GM19395 (cell line): Measurements from ENCODE around the gene PLEKHM2.
"Not testable (repeated sequence)": the region's sequence is repeated elsewhere in the genome, so short reads cannot be mapped to it uniquely, and the experiment has no call there.

ENCODE experiments used
- ATAC-seq: cut with Tn5 transposase; IDR thresholded peaks from one replicate; pipeline ENCODE4 v1.9.1; 2021; ENCODE audit warnings: mild to moderate bottlenecking, moderate library complexity; ENCODE audit not compliant: unreplicated experiment

The PLEKHM2 gene, protein sequence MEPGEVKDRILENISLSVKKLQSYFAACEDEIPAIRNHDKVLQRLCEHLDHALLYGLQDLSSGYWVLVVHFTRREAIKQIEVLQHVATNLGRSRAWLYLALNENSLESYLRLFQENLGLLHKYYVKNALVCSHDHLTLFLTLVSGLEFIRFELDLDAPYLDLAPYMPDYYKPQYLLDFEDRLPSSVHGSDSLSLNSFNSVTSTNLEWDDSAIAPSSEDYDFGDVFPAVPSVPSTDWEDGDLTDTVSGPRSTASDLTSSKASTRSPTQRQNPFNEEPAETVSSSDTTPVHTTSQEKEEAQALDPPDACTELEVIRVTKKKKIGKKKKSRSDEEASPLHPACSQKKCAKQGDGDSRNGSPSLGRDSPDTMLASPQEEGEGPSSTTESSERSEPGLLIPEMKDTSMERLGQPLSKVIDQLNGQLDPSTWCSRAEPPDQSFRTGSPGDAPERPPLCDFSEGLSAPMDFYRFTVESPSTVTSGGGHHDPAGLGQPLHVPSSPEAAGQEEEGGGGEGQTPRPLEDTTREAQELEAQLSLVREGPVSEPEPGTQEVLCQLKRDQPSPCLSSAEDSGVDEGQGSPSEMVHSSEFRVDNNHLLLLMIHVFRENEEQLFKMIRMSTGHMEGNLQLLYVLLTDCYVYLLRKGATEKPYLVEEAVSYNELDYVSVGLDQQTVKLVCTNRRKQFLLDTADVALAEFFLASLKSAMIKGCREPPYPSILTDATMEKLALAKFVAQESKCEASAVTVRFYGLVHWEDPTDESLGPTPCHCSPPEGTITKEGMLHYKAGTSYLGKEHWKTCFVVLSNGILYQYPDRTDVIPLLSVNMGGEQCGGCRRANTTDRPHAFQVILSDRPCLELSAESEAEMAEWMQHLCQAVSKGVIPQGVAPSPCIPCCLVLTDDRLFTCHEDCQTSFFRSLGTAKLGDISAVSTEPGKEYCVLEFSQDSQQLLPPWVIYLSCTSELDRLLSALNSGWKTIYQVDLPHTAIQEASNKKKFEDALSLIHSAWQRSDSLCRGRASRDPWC

DNA sequence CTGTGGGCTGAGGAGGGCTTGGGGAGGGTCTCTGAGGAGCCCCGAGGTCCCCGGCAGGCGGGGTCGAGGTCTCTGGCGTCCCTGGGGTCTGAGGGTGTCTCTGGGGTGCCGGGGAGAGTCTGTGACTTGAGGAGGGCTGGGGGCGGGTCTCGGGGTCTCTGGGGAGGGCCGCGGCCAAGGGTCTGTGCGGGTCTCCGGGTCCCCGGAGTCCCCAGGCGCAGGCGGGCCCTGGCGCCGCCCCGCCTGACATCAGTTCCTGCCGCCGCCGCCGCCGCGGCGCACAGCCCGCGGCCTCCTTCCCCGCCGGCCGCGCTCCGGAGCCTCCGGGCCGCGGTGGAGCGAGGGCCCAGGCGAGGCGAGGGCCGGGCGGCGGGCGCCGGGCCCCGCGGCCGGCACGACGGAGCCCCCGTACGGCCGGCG is at the start of gene PLEKHM2:
PLEKHM2 (plus strand) TSS at position 279 of the 420 bp plus-strand sequence. CDS start 239 bp downstream, outside the sequence.
- ATAC-seq, result peak; percentile 58

DNA sequence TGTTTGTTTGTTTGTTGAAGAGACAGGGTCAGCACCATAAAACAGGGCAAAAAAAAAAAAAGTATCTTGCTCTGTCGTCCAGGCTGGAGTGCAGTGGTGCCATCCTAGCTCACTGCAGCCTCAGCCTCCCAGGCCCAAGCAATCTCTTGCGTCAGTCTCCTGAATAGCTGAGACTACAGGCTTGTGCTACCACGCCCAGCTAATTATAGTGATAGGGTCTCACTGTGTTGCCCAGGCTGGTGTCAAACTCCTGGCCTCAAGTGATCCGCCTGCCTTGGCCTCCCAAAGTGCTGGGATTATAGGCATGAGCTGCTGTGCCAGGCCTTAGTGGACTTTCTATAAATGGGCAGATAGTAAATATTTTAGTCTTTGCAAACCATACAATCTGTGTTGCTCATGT is 47.7 kb upstream of the PLEKHM2 start:
- no peak for ATAC-seq

DNA sequence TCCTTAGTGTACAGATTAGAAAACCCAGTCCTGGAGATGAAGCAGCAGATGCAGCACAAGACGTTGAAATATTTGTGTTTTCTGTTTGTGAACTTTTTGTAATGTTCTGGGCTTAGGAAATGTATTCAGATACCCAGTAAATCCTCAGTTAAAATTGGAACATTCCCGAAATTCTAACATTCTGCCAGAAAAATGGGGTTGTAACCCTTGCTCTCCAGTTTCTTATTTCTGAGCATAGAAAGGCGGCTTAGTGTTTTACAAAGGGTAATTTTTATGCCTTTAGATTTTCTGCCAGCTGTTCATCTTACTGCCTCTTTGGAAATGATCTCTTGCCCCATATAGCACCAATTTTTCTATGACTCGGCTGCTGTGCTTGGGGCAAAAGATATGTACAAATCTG is 46.3 kb upstream of the PLEKHM2 start:
- ATAC-seq, result no peak

DNA sequence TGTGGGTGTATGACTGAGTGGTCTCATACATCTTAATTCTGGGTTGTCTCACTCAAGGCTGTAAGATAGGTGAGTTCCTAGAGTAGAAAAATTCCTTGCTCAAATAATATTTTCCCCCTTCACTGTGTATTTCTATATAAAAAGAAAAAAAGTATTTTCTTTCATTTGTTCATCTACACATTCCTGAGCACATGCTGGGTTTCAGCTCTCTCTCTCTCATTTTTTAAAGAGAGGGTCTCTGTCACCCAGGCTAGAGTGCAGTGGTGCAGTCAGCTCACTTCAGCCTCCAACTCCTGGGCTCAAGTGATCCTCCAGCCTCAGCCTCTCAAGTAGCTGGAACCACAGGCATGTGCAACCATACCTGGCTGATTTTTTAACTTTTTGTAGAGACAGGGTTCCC is 44.9 kb upstream of the PLEKHM2 start:
- no peak for ATAC-seq

DNA sequence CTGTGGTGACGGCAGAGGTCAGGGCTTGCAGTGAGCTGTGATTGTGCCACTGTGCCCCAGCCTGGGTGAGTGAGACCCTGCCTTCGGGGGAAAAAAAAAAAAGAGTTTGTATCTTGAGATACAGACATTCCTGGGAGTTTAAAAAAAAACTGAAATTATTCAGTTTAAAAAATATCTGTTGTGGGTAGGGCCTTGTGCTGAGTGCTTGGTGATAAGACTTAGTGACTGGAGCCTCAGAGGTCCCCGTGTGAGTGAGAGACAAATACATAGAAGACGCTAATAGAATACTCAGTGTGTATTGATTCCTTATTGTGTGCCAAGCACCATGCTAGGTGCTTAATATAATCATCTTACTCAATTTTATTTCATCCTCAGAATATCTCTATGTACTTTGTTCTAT is 44.2 kb upstream of the PLEKHM2 start:
- ATAC-seq, result no peak

DNA sequence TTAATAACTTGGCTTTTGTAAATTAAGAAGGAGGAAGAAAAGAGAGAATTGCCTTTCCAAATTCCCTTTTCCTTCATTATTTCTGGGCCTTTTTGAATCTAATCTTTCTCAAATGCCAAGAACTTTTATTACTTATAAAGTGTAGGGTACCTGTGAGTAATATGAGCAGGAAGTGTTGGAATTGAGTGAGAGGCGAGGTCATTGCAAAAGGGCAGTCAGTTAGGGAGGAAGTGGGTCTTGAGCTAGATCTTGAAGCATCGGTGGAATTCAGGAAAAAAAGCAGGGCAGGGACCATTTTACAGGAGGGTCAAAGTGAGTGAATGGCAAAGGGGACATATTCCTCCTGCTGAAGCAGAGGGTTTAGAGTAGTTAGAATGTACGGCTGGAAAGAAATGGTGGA is 43.5 kb upstream of the PLEKHM2 start:
- no peak for ATAC-seq

DNA sequence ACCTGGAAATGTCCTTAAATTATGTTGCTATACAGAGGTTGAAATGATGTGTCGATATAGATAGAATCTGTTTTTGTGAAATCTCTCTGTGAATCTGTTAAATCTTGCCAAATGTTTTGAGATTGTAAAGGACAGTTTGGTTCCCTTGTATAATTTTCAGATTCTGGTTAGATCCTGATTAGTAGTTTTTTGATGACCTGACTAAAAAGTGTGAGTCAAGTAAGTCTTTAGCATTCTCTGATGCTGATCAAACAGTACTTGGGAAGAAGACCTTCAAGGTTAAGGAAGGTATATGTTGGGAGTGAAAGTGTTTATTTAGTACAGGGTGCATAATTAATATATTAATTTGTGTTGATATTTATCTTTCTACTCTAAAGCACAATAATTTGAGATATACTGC is 34.2 kb upstream of the PLEKHM2 start:
- ATAC-seq, result no peak

DNA sequence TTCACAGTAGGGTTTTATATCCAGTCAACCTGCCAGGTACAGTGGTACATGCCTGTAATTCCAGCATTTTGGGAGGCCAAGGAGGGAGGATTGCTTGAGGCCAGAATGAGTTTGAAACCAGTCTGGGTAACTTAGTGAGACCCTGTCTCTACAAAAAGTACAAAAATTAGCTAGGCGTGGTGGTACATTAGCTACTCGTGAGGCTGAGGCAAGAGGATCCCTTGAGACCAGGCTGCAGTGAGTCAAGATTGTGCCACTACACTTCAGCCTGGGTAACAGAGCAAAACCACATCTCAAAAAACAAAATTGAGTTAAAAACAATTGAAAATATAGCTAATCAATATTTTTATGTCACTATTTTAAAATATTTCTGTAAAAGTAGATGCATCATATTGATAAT is 33.7 kb upstream of the PLEKHM2 start:
- no peak for ATAC-seq

DNA sequence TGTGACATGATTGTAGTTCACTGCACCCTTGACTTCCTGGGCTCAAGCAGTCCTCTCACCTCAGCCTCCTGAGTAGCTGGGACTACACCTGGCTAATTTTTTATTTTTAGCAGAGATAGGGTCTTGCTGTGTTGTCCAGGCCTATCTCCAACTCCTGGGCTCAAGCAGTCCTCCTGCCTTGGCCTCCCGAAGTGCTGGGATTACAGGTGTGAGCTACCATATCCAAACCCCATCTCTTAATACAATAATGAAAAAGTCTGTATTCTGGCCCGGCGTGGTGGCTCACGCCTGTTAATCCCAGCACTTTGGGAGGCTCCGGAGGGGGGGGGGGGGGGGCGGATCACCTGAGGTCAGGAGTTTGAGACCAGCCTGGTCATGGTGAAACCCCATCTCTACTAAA is 32.0 kb upstream of the PLEKHM2 start:
- ATAC-seq, result not testable (repeated sequence)

DNA sequence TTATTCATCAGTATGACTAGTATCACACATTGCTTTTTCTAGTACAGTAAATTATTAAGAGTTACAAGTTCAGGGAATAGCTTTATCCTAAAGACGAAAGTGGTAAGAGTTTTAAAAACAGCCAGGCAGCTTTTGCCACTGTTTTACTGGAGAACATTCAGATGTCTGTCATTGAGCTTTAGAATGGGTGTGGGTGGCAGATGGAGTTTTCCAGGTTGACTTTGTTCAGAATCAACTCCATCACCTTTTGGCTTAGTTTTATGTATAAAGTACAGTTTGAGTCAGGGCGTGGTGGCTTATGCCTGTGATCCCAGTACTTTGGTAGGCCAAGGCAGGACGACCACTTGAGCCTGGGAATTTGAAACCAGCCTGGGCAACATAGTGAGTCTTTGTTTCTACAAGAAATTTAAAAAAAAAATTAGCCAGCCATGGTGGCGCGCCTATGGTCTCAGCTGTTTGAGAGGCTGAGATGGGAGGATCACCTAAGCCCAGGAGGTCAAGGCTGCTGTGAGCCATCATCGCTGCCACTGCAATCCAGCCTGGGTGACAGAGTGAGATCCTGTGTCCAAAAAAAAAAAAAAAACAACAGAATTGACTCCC is 29.9 kb upstream of the PLEKHM2 start:
- no peak for ATAC-seq

DNA sequence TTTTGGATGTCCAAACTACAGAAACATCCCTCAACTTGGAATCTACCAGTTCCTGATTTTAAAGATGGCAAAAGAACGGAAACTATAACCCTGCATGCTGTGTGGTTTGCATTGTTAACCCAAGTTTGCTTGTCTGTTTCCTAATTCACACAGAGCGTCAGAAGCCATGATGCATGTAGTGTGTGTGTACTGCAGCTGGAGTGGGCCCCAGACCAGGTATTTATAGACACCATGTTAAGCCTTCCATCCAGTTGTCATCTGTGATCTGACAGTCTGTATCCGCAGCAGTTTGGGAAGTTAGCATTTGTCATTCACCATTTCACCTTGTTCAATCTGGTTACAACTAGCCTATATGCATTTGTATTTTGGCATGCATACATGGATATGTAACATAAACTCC is 27.7 kb upstream of the PLEKHM2 start:
- ATAC-seq, result no peak

DNA sequence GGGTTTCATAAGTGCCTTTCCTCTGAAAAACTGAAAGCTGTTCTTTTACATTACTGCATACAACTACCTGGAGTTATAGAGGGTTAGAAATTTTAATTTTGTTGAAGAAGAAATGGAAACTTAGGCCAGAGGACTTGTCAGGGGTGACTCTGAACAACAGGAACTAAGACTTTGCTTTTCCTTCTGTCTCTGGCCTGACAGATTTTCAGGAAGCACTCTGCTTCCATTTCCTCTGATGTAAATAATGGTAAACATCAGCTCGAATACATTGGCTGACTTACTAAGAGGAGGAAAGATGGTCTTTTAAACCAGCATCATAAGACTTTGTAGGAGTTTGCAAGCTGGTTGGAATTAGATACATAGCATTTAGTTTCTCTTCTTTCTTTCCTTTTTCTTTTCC is 27.1 kb upstream of the PLEKHM2 start:
- no peak for ATAC-seq

DNA sequence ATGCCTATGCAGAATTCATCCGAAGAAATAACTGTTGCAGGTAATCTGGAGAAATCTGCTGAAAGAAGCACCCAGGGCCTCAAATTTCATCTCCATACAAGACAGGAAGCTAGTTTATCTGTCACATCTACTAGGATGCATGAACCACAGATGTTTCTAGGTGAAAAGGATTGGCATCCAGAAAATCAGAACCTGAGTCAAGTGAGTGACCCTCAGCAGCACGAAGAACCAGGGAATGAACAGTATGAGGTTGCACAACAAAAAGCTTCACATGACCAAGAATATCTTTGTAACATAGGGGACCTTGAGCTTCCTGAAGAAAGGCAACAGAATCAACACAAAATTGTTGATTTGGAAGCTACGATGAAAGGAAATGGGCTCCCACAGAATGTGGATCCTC is 24.0 kb upstream of the PLEKHM2 start:
- ATAC-seq, result no peak

DNA sequence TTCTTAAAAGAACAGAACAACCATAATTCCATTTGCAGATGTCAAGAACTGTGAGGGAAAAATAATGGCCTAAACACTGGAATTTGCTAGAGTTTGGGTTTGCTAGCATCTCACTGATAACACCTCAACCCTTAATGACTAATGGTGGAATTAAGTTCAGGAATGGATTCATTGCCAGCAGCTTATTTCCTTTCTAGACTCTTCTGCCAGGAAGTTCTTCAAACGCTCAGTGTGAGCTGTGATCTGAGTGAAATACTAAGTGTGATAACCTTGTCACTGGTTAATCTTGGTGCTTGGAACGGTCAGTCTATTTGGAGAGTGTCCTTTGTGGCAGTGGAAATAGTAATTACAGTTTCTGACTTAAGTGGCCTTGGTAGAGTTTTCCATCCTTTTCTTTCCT is 21.6 kb upstream of the PLEKHM2 start:
- no peak for ATAC-seq

DNA sequence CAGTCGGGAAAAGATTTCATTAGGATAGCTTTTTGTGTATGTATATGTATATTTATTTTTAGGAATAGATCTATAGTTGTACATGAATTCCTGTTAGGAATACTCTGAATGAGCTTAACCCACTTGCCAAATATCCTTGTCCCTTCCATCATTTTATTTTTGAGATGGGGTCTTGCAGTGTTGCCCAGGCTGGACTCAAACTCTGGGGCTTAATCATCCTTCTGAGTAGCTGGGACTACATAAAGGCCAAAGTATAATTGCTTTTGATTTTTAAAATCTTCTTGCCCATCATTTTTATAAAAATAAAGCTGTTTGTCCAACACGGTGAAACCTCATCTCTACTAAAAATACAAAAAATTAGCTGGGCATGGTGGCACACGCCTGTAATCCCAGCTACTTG is 20.2 kb upstream of the PLEKHM2 start:
- no peak for ATAC-seq

DNA sequence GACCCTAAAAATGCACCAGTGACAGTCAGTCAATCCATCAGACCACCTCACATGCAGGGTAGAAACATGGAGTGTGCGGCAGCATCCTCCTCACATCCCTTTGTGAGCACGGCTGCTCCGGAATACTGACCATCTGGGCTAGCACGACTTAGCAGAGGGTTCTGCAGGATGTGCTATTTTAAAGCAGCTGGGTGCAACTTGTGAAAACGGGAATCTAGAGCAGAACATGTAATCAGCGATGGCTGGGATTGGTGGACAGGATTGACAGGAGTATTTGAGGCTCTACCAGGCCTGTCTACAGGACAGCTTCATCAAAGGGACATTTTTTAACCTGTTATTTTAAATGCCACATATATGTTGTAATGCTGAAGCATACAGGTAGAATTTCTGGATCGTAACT is 16.8 kb upstream of the PLEKHM2 start:
- ATAC-seq, result no peak

DNA sequence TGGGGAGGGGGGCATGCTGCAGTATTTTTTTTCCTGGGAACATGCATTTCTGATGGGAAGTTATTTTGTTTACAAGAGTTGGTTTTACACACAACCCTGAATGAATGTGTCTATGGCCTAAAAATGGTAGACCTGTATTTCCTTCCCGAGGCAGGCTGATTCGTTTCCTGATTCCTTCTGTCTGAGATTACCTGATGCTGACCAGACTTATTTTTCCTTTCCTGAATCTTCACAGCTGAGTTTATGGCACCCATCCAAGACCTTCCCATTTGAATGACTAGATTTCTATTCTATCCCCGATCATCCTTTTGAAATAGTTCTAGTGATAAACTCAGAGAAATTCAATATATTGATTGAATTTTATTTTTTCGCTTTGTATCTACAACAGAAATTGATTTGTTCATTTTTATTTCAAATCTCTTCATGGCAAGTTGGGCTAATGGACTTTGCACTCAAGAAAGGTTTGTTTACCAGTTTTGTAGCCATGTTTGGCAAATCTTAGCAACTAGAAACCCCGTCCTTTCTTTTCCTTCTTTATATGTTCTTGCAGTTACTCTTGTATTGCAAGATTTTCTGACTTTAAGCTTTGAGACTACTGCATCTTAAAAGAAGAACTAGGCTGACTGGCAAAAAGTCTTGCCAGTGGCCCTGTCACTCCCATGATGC is 15.9 kb upstream of the PLEKHM2 start:
- ATAC-seq, result no peak

DNA sequence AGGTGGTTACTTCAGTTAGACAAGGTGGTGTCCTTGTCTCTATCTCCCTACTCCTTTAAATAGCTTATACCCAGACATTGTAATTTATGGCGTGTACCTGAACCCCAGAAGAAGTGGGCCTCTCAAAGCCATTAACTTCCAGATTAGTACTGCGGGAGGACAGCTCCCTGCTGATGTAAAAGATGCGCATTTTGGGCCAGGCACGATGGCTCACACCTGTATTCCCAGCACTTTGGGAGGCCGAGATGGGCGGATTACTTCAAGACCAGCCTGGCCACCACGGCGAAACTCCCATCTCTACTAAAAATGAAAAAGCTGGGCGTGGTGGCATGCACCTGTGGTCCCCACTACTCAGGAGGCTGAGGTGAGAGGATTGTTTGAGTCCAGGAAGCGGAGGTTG is 15.0 kb upstream of the PLEKHM2 start:
- no peak for ATAC-seq

DNA sequence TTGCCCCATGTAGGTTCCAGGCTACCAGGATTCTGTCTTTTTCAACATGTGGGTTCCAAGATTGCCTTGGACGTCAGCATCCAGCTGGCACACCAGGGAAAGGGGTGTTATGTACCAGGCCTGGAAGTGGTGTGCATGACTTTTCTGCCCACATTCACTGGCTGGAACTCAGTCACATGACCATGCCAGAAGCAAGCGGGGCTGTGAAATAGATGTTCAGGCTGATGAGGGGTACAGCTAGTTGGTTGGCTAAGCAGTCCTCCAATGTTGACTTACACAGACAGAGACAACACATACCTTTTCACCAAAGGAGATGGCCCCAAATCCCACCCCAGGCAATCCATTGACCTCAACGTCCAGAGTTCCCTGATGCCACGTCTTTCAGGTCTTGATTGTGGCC is 14.3 kb upstream of the PLEKHM2 start:
- no peak for ATAC-seq

DNA sequence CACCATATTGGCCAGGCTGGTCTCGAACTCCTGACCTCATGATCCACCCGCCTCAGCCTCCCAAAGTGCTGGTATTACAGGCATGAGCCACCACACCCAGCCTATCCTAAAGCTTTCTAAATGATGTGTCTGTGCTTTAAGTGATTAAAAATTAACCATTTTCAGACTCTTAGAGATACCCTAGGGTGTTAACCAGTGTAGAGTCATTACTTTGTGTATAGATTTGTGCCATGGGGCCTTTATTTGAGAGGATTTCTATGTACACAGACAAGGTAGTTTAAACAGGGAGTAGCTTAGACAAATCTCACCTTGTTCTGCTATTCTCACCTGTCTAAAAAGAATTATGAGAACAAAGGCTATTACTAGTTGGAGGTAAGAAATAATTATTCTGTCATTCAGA is 12.7 kb upstream of the PLEKHM2 start:
- no peak for ATAC-seq
